ENCODE measurements around the gene SCARB1.

GRCh38 chr12:124790650-124791400, 72.8 kb downstream of the SCARB1 start:
- TF ChIP-seq CTCF (IDR thresholded peaks at IDR 0.05) (no peak), POLR2A (IDR thresholded peaks at IDR 0.05) (no peak)

Measured in lower leg skin (tissue), 3 donors.